ENCODE results near the gene NHLRC3.
"Not testable (repeated sequence)": the region's sequence is repeated elsewhere in the genome, so short reads cannot be mapped to it uniquely, and the experiment has no call there.

NHLRC3 gene

DNA sequence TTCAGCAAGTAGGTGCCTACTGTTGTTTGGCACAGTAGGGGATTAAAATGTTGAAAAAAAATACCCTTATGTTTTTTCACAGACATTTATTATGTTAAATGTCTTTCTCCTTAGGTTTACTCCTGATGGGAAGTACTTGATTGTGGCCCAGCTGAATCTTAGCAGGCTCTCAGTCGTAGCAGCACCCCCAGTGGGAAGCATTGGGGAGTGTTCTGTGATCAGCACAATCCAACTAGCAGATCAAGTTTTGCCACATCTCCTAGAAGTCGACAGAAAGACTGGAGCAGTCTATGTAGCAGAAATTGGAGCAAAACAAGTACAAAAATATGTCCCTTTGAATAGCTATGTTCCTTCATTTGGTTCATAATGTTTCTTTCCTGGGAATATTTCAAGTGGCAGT lies 9.3 kb downstream of the NHLRC3 start:
- no peak for DNase-seq

DNA sequence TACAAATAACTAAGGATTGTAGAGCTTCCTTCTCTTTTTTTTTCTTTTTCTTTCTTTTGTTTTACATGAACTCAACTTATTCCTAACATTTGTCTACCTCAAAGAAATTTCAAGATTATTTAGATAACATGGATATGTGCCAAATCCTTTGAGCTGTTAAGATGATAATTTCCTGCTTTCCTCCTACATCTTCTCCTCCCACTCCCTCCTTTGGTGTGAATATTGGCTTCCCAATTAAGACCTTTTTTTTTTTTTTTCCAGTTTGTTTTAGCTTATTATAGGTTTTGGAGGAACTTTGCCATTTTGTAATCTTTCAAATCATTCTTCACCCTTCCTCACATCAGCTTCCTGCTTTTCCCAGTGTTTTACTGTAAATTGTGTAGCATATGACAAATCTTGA lies 10.6 kb downstream of the NHLRC3 start:
- no peak for DNase-seq

DNA sequence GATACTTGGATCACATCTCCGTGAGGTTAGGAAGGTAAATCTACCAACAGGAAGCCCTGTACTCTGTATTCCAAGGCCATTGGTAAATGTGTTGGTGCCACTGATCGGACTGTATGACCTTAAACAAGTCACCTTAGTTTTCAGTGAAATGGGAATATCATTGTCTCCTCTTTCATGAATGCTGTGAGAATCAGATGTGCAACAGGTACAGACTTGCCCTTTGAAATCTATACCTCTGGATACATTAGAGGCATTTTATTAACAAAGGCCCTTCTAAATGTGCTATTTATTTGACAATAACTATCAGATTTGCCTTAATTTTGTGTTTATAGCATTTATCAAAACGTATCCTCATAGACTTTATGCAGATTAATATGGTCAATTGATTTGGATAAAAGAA lies 11.0 kb downstream of the NHLRC3 start:
- DNase-seq, result no peak

DNA sequence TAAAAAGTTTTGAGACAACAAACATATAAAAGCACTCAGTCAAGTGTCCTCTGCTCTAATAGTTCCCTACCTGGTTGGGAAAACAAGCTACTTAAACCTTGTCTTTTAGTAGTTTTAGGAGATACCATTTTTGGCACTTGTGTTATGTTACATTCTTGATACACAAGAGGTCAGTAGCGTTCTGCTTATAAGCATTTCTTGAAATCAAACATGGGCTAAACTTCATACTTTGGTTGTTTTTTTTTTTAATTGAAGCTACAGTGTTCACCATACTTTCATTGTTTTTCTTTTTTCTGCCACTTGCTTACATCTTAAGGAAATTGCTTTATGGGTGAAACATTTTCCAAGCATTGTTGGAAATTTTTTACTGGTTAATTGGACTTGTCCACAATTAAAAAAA lies 12.9 kb downstream of the NHLRC3 start:
- DNase-seq, result no peak

- DNase-seq, result no peak
Observed at GRCh38 chr13:39052944-39053343, 14.7 kb downstream of the NHLRC3 start.

DNA sequence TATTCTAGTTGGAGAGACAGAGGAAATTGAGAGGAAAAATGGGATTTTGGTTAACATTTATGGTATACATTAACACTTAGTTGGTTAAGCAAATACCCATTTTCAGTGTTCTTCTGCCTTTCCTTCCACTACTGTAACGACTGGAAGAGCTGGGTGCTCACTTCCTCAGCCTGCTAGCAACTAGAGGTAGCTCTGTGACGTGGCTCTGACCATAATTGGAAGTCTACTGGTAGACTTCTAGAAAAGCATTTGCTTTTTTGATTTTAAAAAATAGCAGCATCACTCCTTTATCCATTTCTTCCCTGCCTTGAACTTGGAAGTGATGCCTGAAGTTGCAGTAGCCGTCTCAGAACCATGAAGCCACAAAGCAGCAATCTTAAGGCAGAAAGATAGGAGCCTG lies 15.9 kb downstream of the NHLRC3 start:
- DNase-seq, result no peak

DNA sequence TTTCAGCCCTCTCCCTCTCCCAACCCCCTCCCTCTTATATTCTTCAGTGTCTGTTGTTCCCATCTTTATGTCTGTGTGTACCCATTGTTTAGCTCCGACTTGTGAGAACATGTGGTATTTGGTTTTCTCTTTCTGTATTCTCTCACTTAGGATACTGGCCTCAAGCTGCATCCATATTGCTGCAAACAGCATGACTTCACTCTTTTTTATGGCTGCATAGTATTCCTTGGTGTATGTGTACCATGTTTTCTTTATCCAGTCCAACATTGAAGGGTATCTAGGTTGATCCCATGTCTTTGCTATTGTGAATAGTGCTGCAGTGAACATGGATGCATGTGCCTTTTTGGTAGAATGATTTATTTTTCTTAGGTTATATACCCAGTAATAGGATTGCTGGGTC lies 17.8 kb downstream of the NHLRC3 start:
- DNase-seq, result no peak

- no peak for DNase-seq
Observed at GRCh38 chr13:39058040-39058439, 19.8 kb downstream of the NHLRC3 start.

- no peak for DNase-seq
Observed at GRCh38 chr13:39062004-39062403, 23.7 kb downstream of the NHLRC3 start.

DNA sequence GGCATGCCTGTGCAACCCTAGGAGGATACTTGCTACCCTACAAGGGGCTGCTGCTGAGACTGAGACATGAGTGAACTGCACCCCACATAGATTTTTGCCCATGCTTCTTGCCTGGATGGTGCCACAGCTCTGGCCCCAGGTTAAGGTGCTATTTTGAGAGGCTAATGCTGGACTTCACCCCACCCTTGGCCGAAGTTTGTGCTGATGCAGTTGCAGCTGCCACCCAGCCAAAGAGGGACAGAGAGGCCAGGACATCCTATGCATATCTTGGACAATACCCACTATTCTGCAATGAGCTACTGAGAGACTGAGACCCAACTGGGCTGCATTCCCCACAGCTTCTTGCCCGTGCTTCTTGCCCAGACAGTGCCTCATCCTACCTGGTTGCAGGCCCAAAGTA lies 34.6 kb downstream of the NHLRC3 start:
- no peak for DNase-seq

GRCh38 chr13:39073983-39074382 lies 35.7 kb downstream of the NHLRC3 start:
- no peak for DNase-seq

- DNase-seq, result not testable (repeated sequence)
Observed at GRCh38 chr13:39086251-39086945, 48.1 kb downstream of the NHLRC3 start.

- DNase-seq, result no peak
Observed at GRCh38 chr13:39091586-39091985, 53.3 kb downstream of the NHLRC3 start.

GRCh38 chr13:39095500-39095899 lies 57.2 kb downstream of the NHLRC3 start:
- no peak for DNase-seq

- no peak for DNase-seq
Observed at GRCh38 chr13:39099231-39099630, 61.0 kb downstream of the NHLRC3 start.
